T-helper 1 cell treated with Interleukin-12 subunit alpha and Interleukin-12 subunit beta and Interleukin-4 antibody, amounts not matched to agents 30 μg/mL and 1 μg/mL, for 36 hours (primary cell): ENCODE results near the gene ADGRB3.

ENCODE experiments used
- H3K27ac Mint-ChIP-seq: one replicate; pipeline ENCODE4 v1.8.0; 2021; ENCODE audit warnings: mild to moderate bottlenecking, mixed read lengths
- H3K27me3 Mint-ChIP-seq: one replicate; pipeline ENCODE4 v1.8.0; 2021; ENCODE audit warnings: low read depth, mixed read lengths
- H3K36me3 Mint-ChIP-seq: one replicate; pipeline ENCODE4 v1.8.0; 2021; ENCODE audit warnings: low read depth, mixed read lengths
- H3K4me1 Mint-ChIP-seq: one replicate; pipeline ENCODE4 v1.8.0; 2021; ENCODE audit warnings: low read depth, mixed read lengths
- H3K4me3 Mint-ChIP-seq: one replicate; pipeline ENCODE4 v1.8.0; 2021; ENCODE audit warnings: mild to moderate bottlenecking, moderate library complexity, mixed read lengths
- H3K9me3 Mint-ChIP-seq: one replicate; pipeline ENCODE4 v1.8.0; 2021; ENCODE audit warnings: mixed read lengths

ADGRB3 gene

GRCh38 chr6:68638230-68638900, 3.3 kb downstream of the ADGRB3 start:
- no peak overlapping the region for H3K4me3 Mint-ChIP-seq
- no peak overlapping the region for H3K27ac Mint-ChIP-seq
- H3K4me1 Mint-ChIP-seq: peaks cover 16% of the 10 kb centered on the region
- peaks cover 54% of the 10 kb centered on the region for H3K27me3 Mint-ChIP-seq
- H3K36me3 Mint-ChIP-seq: peaks cover 3% of the 10 kb centered on the region
- H3K9me3 Mint-ChIP-seq: no peaks in the 10 kb centered on the region

- Mint-ChIP-seq H3K4me3 (no peak overlapping the region), H3K27me3 (peaks cover 45% of the 10 kb centered on the region), H3K36me3 (peaks cover 3% of the 10 kb centered on the region), H3K4me1 (peaks cover 15% of the 10 kb centered on the region), H3K9me3 (no peaks in the 10 kb centered on the region), H3K27ac (no peak overlapping the region)
Observed at GRCh38 chr6:68639211-68639610, 4.1 kb downstream of the ADGRB3 start.

GRCh38 chr6:68639826-68640490, 4.9 kb downstream of the ADGRB3 start:
- Mint-ChIP-seq H3K9me3 (no peaks in the 10 kb centered on the region), H3K27ac (no peak overlapping the region), H3K4me3 (no peak overlapping the region), H3K4me1 (peaks cover 11% of the 10 kb centered on the region), H3K36me3 (peaks cover 3% of the 10 kb centered on the region), H3K27me3 (peaks cover 39% of the 10 kb centered on the region)

- H3K36me3 Mint-ChIP-seq: peaks cover 3% of the 10 kb centered on the region
- H3K4me3 Mint-ChIP-seq: no peak overlapping the region
- H3K4me1 Mint-ChIP-seq: peaks cover 8% of the 10 kb centered on the region
- H3K27me3 Mint-ChIP-seq: peaks cover 35% of the 10 kb centered on the region
- H3K27ac Mint-ChIP-seq: no peak overlapping the region
- no peaks in the 10 kb centered on the region for H3K9me3 Mint-ChIP-seq
Observed at GRCh38 chr6:68640491-68640835, 5.4 kb downstream of the ADGRB3 start.

GRCh38 chr6:68641172-68641571, 6.1 kb downstream of the ADGRB3 start:
- no peaks in the 10 kb centered on the region for H3K36me3 Mint-ChIP-seq
- H3K4me3 Mint-ChIP-seq: no peak overlapping the region
- peaks cover 1% of the 10 kb centered on the region for H3K4me1 Mint-ChIP-seq
- H3K27me3 Mint-ChIP-seq: peaks cover 28% of the 10 kb centered on the region
- no peaks in the 10 kb centered on the region for H3K9me3 Mint-ChIP-seq
- no peak overlapping the region for H3K27ac Mint-ChIP-seq

GRCh38 chr6:68642081-68642480, 7.0 kb downstream of the ADGRB3 start:
- Mint-ChIP-seq H3K4me1 (peaks cover 1% of the 10 kb centered on the region), H3K36me3 (no peaks in the 10 kb centered on the region), H3K4me3 (no peak overlapping the region), H3K9me3 (no peaks in the 10 kb centered on the region), H3K27me3 (peaks cover 21% of the 10 kb centered on the region), H3K27ac (no peak overlapping the region)

GRCh38 chr6:68642977-68643376, 7.9 kb downstream of the ADGRB3 start:
- peaks cover 14% of the 10 kb centered on the region for H3K27me3 Mint-ChIP-seq
- peaks cover 1% of the 10 kb centered on the region for H3K4me1 Mint-ChIP-seq
- no peak overlapping the region for H3K4me3 Mint-ChIP-seq
- H3K36me3 Mint-ChIP-seq: no peaks in the 10 kb centered on the region
- no peaks in the 10 kb centered on the region for H3K9me3 Mint-ChIP-seq
- H3K27ac Mint-ChIP-seq: no peak overlapping the region

GRCh38 chr6:68649669-68650068, 14.6 kb downstream of the ADGRB3 start:
- Mint-ChIP-seq H3K4me1 (no peaks in the 10 kb centered on the region), H3K27me3 (no peaks in the 10 kb centered on the region), H3K9me3 (no peaks in the 10 kb centered on the region), H3K4me3 (no peak overlapping the region), H3K36me3 (no peaks in the 10 kb centered on the region), H3K27ac (no peak overlapping the region)

- Mint-ChIP-seq H3K4me1 (no peaks in the 10 kb centered on the region), H3K9me3 (no peaks in the 10 kb centered on the region)
Observed at GRCh38 chr6:68650142-68650541, 15.1 kb downstream of the ADGRB3 start.

GRCh38 chr6:68651011-68651985, 16.2 kb downstream of the ADGRB3 start:
- Mint-ChIP-seq H3K4me1 (no peaks in the 10 kb centered on the region), H3K27ac (no peak overlapping the region), H3K36me3 (no peaks in the 10 kb centered on the region), H3K9me3 (no peaks in the 10 kb centered on the region), H3K4me3 (no peak overlapping the region), H3K27me3 (no peaks in the 10 kb centered on the region)

More at GRCh38 chr6:68650142-68650541, 15.1 kb downstream of the ADGRB3 start:
- no peak overlapping the region for H3K27ac Mint-ChIP-seq
- H3K4me3 Mint-ChIP-seq: no peak overlapping the region
- H3K27me3 Mint-ChIP-seq: no peaks in the 10 kb centered on the region
- no peaks in the 10 kb centered on the region for H3K36me3 Mint-ChIP-seq

GRCh38 chr6:68652117-68652536, 17.0 kb downstream of the ADGRB3 start:
- H3K9me3 Mint-ChIP-seq: no peaks in the 10 kb centered on the region
- H3K4me3 Mint-ChIP-seq: no peak overlapping the region
- H3K4me1 Mint-ChIP-seq: no peaks in the 10 kb centered on the region
- H3K27ac Mint-ChIP-seq: no peak overlapping the region
- H3K27me3 Mint-ChIP-seq: no peaks in the 10 kb centered on the region
- no peaks in the 10 kb centered on the region for H3K36me3 Mint-ChIP-seq

- H3K4me3 Mint-ChIP-seq: no peak overlapping the region
- H3K9me3 Mint-ChIP-seq: no peaks in the 10 kb centered on the region
- H3K4me1 Mint-ChIP-seq: no peaks in the 10 kb centered on the region
- no peaks in the 10 kb centered on the region for H3K27me3 Mint-ChIP-seq
- no peak overlapping the region for H3K27ac Mint-ChIP-seq
- H3K36me3 Mint-ChIP-seq: no peaks in the 10 kb centered on the region
Observed at GRCh38 chr6:68653074-68653705, 18.1 kb downstream of the ADGRB3 start.

- Mint-ChIP-seq H3K4me3 (no peak overlapping the region), H3K36me3 (no peaks in the 10 kb centered on the region), H3K4me1 (no peaks in the 10 kb centered on the region), H3K27ac (no peak overlapping the region), H3K9me3 (no peaks in the 10 kb centered on the region), H3K27me3 (no peaks in the 10 kb centered on the region)
Observed at GRCh38 chr6:68653706-68654089, 18.6 kb downstream of the ADGRB3 start.

GRCh38 chr6:68654134-68654533, 19.1 kb downstream of the ADGRB3 start:
- no peaks in the 10 kb centered on the region for H3K27me3 Mint-ChIP-seq
- no peaks in the 10 kb centered on the region for H3K36me3 Mint-ChIP-seq
- no peak overlapping the region for H3K27ac Mint-ChIP-seq
- H3K4me3 Mint-ChIP-seq: no peak overlapping the region
- no peaks in the 10 kb centered on the region for H3K4me1 Mint-ChIP-seq
- no peaks in the 10 kb centered on the region for H3K9me3 Mint-ChIP-seq
